ENCODE measurements around the gene RALGPS2. TPM values are rescaled to one million over a fixed set of nuclear protein-coding genes. Genes with fewer than 3 reads are reported as not detected.

RALGPS2 gene
- total RNA-seq, 1 donor from 2014 or later = 207 TPM

GRCh38 chr1:178870221-178870620 lies 145.2 kb downstream of the RALGPS2 start:
- H3K27ac Mint-ChIP-seq = peak overlapping the region; percentile 24
- POLR2A ChIA-PET = interaction anchor here (0.5 kb wide), 1 partner anchor 144 kb away, joined by 3 read pairs; no protein-coding TSS in a partner anchor
- peaks cover 57% of the 10 kb centered on the region for H3K36me3 Mint-ChIP-seq (ENCODE audit: low read depth)
- ATAC-seq (ENCODE audit: low read depth) (no peak), DNase-seq (no peak)
- H3K9me3 Mint-ChIP-seq = no peaks in the 10 kb centered on the region
- intact Hi-C loops (cut with micrococcal nuclease) = loop anchor here (5.0 kb wide), 1 partner anchor 37 kb away; no protein-coding TSS in a partner anchor
- CTCF ChIA-PET = interaction anchor here (1.4 kb wide), 1 partner anchor 328 kb away, joined by 4 read pairs; no protein-coding TSS in a partner anchor
- peaks cover 45% of the 10 kb centered on the region for H3K4me1 Mint-ChIP-seq
- no peak for TF ChIP-seq CTCF (IDR thresholded peaks at IDR 0.05)
- H3K27me3 Mint-ChIP-seq = no peaks in the 10 kb centered on the region
- no peak overlapping the region for H3K4me3 Mint-ChIP-seq

- TF ChIP-seq CTCF (IDR thresholded peaks at IDR 0.05) = no peak
- Mint-ChIP-seq H3K4me1 (peaks cover 39% of the 10 kb centered on the region), H3K36me3 (ENCODE audit: low read depth) (peaks cover 56% of the 10 kb centered on the region), H3K4me3 (no peak within 1 kb of the TSS), H3K9me3 (no peaks in the 10 kb centered on the region), H3K27me3 (no peaks in the 10 kb centered on the region), H3K27ac (peak within 1 kb of the TSS; percentile 77)
- POLR2A ChIA-PET = interaction anchor here (0.5 to 0.7 kb wide), 2 partner anchors 193 to 209 kb away, joined by 4 to 6 read pairs; no protein-coding TSS in a partner anchor
- CTCF ChIA-PET = interaction anchor here (0.9 to 1.4 kb wide), 3 partner anchors 14 to 338 kb away, joined by 3 to 4 read pairs (median 3); no protein-coding TSS in a partner anchor
- ATAC-seq (ENCODE audit: low read depth) = no peak
- no peak for DNase-seq
- intact Hi-C loops (cut with micrococcal nuclease) = loop anchor here (5.0 kb wide), 1 partner anchor 36 kb away; no protein-coding TSS in a partner anchor
Observed at GRCh38 chr1:178870944-178871343, 145.9 kb downstream of the RALGPS2 start, which contains the start of gene ANGPTL1. ANGPTL1 (minus strand) TSS chr1:178871077; CDS start chr1:178865776, 5,301 bp downstream.

GRCh38 chr1:178871551-178872320 lies 146.7 kb downstream of the RALGPS2 start:
- peaks cover 31% of the 10 kb centered on the region for H3K4me1 Mint-ChIP-seq
- peak overlapping the region; percentile 77 for H3K27ac Mint-ChIP-seq
- no peak for TF ChIP-seq CTCF (IDR thresholded peaks at IDR 0.05)
- no peaks in the 10 kb centered on the region for H3K27me3 Mint-ChIP-seq
- peaks cover 55% of the 10 kb centered on the region for H3K36me3 Mint-ChIP-seq (ENCODE audit: low read depth)
- intact Hi-C loops (cut with micrococcal nuclease) = loop anchor here (5.0 kb wide), 1 partner anchor 36 kb away; no protein-coding TSS in a partner anchor
- ChIA-PET POLR2A (interaction anchor here (0.5 to 0.6 kb wide), 2 partner anchors 12 to 105 kb away, joined by 12 to 15 read pairs; no protein-coding TSS in a partner anchor), CTCF (interaction anchor here (0.9 to 1.3 kb wide), 4 partner anchors 14 to 339 kb away, joined by 3 to 4 read pairs (median 3); no protein-coding TSS in a partner anchor)
- H3K9me3 Mint-ChIP-seq = no peaks in the 10 kb centered on the region
- no peak overlapping the region for H3K4me3 Mint-ChIP-seq
- ATAC-seq (ENCODE audit: low read depth) (no peak), DNase-seq (no peak)

- TF ChIP-seq CTCF (IDR thresholded peaks at IDR 0.05) = no peak
- DNase-seq = no peak
- no peak for ATAC-seq (ENCODE audit: low read depth)
- Mint-ChIP-seq H3K4me3 (no peak overlapping the region), H3K27me3 (no peaks in the 10 kb centered on the region), H3K4me1 (peaks cover 19% of the 10 kb centered on the region), H3K27ac (peak overlapping the region; percentile 57), H3K36me3 (ENCODE audit: low read depth) (peaks cover 71% of the 10 kb centered on the region), H3K9me3 (no peaks in the 10 kb centered on the region)
- intact Hi-C loops (cut with micrococcal nuclease) = loop anchor here (5.0 kb wide), 1 partner anchor 32 kb away; no protein-coding TSS in a partner anchor
- ChIA-PET POLR2A (no interaction called here), CTCF (no interaction called here)
Observed at GRCh38 chr1:178874966-178875365, 149.9 kb downstream of the RALGPS2 start.

GRCh38 chr1:178875936-178876335 lies 150.9 kb downstream of the RALGPS2 start:
- TF ChIP-seq CTCF (IDR thresholded peaks at IDR 0.05) = no peak
- H3K4me3 Mint-ChIP-seq = no peak overlapping the region
- CTCF ChIA-PET = no interaction called here
- no peak for ATAC-seq (ENCODE audit: low read depth)
- POLR2A ChIA-PET = no interaction called here
- H3K9me3 Mint-ChIP-seq = no peaks in the 10 kb centered on the region
- peaks cover 72% of the 10 kb centered on the region for H3K36me3 Mint-ChIP-seq (ENCODE audit: low read depth)
- DNase-seq = no peak
- H3K27me3 Mint-ChIP-seq = no peaks in the 10 kb centered on the region
- H3K27ac Mint-ChIP-seq = peak overlapping the region; percentile 57
- intact Hi-C loops (cut with micrococcal nuclease) = loop anchor here (2.0 kb wide), 1 partner anchor 17 kb away; no protein-coding TSS in a partner anchor
- H3K4me1 Mint-ChIP-seq = peaks cover 18% of the 10 kb centered on the region
